Fibroblast of mammary gland (primary cell): ENCODE results near the gene TEX35.
A peak's percentile ranks its signal among the peaks of the same experiment; 100 is the strongest.

Experiments
- DNase-seq: peaks from one replicate; pipeline ENCODE4 v3.0.0-alpha.2; 2010; ENCODE audit warnings: low read depth
- H3K4me3 ChIP-seq: 2 replicates; pipeline ENCODE4 v1.5.1; 2011; ENCODE audit warnings: low read depth, mild to moderate bottlenecking, low read length, moderate library complexity; ENCODE audit not compliant: control insufficient read depth
- CTCF ChIP-seq: conservative IDR thresholded peaks from 2 replicates; pipeline ENCODE4 v1.5.1; 2011; ENCODE audit warnings: low read depth, low read length, inconsistent platforms; ENCODE audit not compliant: control insufficient read depth, insufficient read depth

Gene TEX35

DNA sequence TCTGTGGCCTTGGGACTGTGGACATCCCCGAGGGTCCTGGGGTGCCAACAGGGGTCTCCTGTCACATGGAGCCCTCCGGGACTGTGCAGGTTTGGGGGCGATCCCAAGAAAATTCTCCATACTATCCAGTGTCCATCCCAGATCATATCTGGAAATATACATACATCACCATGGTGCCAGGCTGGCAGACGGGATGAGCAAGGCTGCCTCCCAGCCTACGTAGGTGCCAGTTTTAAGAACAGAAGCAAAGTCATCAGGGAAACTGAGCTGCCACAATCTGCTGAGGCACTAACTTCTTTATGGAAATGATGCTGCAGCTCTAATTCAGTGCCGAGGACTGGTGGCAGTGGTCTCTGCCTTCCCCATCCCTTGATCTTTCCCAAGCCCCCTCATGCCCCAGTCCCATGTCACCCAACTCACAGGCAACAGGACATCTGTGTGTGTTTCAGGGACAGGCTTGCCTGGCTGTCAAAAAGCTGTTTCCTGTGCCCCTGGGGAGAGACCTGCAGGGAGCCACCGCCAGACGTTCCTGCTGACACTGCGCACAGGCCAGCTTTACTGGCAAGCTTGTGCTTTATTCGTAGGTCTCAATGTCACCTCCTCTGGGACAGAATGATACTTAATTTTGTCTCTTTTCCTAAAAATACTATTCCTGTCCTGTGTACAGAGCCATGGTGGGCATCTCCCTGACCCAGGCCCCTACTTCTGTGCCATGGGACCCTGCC, 15.5 kb downstream of the TEX35 start:
- no peak for TF ChIP-seq CTCF
- H3K4me3 ChIP-seq = no peak overlapping the region
- DNase-seq = no peak

DNA sequence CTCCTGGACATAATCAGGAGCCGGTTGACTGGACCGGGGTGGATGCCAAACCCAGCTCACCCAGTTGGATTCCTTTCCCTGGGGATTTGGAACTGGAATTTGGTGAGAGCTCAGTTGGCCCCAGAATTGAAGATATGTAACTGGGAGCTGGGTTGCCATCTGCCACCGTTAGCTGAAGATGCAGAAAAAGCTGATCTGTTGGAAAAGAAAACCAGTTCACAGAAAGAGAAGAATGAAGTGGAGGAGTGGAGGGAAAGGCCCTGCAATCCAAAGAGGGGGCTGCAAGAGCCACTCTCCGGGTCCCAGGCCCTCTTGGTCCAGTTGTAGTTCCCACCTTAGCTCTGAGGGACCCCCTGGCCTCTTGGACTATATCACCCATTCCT, 16.0 kb downstream of the TEX35 start:
- H3K4me3 ChIP-seq = no peak overlapping the region
- DNase-seq = no peak
- no peak for TF ChIP-seq CTCF

DNA sequence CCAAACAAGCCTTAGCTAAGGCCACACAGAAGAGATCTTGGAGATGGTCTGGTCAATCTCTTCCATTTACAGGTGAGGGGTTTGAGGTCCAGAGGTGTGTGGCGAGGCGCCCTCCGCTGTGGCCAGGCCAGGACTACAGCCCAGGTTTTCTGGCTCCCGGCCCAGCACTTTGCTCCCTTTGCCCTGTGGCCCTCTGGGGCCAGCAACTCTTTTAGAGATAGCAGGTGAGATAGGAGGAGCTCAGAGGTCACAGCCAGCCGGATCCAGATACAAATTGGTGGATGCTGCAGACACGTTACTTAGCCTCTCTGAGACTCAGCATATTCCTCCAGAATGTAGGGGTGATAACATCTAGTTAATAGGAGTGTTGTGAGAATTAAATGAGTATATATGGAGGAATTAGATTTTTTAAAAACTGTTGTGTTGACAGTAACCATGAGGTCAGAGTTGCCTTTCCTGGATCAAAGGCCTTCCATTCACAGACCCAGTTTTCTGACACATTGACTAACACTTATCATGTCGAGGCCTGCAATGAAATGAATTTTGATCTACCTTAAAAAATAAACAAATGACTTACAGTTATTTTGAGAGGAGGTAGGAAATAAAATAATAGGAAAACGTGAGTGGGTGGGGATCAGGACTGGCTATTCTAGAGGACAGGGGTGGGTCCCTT, 16.6 kb downstream of the TEX35 start:
- H3K4me3 ChIP-seq = no peak overlapping the region
- no peak for DNase-seq
- TF ChIP-seq CTCF = no peak

DNA sequence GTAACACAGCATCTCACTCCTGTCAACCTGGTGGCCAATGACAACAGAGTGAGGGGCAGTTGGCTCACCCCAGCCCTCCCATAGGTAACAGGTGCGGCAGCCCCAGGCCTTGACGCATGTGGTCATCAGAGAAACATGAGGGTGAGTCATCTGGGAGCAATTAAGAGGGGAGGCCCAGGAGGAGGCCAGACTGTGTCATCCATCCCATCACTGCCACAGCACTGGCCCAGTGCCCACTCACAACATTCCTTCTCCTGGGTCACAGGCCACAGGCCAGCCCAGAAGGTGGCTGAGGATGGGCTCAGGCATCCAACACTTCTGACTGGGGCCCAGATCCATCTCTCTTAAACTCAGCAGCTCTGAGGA, 17.1 kb downstream of the TEX35 start:
- TF ChIP-seq CTCF = no peak
- peak; percentile 83 for DNase-seq
- H3K4me3 ChIP-seq = no peak overlapping the region

- DNase-seq = no peak
- TF ChIP-seq CTCF = no peak
Observed at GRCh38 chr1:178530502-178530901, 17.6 kb downstream of the TEX35 start.

DNA sequence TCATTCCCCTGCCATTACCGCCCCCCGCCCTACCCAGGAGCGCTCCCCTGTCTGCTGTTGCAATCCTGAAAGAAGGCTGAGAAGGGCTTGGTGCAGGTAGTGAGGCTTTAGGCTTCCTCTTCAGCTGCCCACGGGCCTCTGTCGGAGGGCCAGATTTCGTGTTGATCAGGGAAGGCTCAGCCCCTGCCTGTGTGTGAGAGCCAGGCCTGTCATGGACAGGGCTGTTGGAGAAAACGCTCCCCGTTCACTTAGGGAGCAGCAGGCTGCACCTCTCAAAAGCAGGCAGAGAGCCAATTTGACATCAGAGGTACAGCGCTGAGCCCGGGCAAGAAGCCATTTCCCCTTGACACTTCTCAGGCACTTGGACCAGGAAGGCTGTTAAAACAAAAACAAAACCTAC, 19.0 kb downstream of the TEX35 start:
- DNase-seq = no peak
- no peak for TF ChIP-seq CTCF
- no peak overlapping the region for H3K4me3 ChIP-seq

More at GRCh38 chr1:178530502-178530901, 17.6 kb downstream of the TEX35 start:
- H3K4me3 ChIP-seq = no peak overlapping the region
